Central memory CD4-positive, alpha-beta T cell (primary cell): ENCODE measurements around the gene CBX5.
"Not testable (repeated sequence)": the region's sequence is repeated elsewhere in the genome, so short reads cannot be mapped to it uniquely, and the experiment has no call there.

Experiments used
- DNase-seq: peaks from one replicate; pipeline ENCODE4 v3.0.0; 2022

CBX5 gene

DNA sequence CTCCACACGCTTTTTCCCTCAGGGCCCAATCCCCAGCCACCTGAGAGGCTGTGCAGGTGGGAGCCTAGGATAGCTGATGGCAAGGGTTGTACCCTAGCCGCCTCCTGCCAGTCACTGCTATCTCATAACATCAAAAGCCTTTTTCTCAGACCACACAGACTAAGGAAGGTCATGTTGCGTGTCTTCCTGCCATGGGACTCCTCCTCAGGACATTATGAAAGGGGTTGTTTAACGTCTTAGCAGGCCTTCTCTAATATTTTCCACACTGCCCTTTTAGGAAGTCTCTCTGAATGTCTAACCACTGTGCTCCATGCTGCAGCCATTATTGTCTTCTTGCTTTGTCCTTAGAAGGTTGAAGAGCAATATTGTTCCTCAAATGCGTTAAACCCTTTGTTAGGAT, 83.5 kb downstream of the CBX5 start:
- no peak for DNase-seq

DNA sequence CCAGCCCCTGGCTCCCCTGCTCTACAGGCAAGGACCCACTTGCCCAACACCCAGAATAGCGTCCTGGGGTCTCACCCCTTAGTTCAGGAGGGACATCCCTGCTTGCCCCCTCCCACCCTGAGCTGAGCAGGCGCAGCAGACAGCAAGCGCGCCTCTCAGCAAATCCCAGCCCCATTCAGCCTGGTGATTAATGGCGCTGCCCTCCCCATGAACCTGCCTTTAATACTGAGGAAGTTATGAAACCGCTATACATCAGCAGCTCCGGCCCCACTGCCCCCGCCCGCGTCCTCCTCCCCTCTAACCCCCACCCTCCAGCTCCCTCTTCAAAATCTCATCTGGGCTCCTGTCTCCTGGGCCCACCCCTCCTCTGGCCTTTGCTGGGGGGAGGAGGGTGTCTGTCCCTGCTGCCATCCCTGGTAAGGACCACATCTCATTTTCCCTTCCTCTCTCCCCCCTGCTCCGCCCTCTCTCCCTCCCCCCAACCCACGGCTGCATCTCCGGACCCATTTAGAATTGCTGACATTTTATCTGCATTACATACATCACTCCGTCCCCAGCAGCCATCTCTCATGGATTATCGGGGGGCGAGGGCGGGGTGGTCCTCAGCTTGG, 84.1 kb downstream of the CBX5 start:
- no peak for DNase-seq

DNA sequence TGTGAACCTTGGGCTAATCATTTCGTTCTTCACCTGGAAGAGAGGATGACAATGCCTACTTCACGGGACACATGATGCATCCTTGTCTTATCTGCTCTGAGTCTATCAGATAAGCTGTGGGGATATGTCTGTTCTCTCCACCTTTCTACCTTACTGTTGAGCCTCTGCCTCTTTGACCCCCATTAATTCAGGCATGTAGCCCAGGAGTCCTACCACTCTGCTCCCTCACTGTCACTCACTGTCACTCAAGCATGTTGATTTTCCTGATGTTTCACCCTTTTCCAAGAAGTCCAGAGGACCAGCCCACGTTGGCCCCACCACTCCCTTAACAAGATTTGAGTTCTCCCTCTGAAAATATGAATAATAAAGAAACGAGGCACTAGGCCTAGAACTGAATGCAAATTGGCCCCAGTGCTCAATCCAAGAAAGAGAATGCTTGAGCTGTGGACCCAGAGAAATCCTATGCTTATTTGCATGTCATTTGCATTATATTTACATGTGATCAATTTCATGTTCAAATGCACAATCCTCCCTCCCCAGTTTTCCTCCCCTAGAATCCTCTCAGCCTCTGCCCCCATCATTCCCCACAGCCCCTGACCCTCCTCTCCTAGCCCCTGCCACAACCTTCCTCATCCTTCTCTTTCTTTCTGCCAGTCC, 84.7 kb downstream of the CBX5 start:
- DNase-seq: no peak

DNA sequence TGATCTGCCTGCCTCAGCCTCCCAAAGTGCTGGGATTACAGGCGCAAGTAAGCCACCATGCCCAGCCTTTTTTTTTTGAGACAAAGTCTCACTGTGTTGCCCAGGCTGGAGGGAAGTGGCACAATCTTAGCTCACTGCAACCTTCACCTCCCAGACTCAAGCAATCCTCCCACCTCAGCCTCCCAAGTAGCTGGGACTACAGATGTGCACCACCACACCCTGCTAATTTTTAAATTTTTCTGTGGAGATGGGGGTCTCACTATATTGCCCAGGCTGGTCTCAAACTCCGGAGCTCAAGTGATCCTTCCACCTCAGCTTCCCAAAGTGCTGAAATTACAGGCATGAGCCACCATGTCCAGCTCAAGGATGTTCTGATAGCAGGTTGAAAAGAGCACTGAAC, 85.3 kb downstream of the CBX5 start:
- DNase-seq: not testable (repeated sequence)

- no peak for DNase-seq
Measured at GRCh38 chr12:54193434-54193833, 86.5 kb downstream of the CBX5 start.

GRCh38 chr12:54191550-54192022, 88.3 kb downstream of the CBX5 start:
- DNase-seq: peak; percentile 75

GRCh38 chr12:54191126-54191525, 88.8 kb downstream of the CBX5 start:
- DNase-seq: no peak

DNA sequence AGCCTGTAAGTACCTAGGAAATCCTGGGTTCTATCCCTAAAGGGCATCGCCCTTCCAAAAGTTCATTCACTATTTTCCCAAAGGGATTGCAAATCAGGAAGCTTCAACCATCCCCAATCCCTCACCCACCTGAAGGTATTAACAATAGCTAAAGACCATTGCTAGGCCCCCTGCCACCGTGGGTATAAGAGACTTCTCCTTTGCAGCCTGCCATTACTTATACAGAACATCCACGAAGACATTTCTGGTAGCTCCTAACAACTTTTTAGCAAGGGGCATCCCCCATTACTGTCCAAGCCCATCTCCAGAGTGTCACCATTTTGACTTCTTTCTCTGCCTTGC, 90.8 kb downstream of the CBX5 start:
- DNase-seq: no peak

DNA sequence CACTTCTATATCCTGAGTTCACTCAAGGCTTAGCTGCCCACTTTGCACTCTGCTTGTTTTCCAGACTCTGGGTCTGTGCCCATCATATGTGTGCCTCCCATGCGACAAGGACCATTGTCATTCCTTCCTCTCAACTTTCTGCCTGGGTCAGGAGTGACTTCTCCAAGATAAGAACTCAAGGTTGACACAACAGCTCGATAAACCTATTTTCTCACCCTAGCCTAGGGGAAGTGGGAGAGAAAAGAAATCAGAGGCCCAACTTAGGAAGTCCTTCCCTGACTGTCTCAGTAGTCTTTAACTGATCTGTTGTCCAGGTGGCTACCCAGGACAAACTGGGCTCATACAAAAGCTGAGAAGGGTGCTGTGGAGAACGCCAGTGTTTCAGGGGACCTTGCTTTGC, 92.8 kb downstream of the CBX5 start:
- no peak for DNase-seq

GRCh38 chr12:54185919-54186318, 94.0 kb downstream of the CBX5 start:
- DNase-seq: no peak

- not testable (repeated sequence) for DNase-seq
Measured at GRCh38 chr12:54185297-54185696, 94.6 kb downstream of the CBX5 start.

DNA sequence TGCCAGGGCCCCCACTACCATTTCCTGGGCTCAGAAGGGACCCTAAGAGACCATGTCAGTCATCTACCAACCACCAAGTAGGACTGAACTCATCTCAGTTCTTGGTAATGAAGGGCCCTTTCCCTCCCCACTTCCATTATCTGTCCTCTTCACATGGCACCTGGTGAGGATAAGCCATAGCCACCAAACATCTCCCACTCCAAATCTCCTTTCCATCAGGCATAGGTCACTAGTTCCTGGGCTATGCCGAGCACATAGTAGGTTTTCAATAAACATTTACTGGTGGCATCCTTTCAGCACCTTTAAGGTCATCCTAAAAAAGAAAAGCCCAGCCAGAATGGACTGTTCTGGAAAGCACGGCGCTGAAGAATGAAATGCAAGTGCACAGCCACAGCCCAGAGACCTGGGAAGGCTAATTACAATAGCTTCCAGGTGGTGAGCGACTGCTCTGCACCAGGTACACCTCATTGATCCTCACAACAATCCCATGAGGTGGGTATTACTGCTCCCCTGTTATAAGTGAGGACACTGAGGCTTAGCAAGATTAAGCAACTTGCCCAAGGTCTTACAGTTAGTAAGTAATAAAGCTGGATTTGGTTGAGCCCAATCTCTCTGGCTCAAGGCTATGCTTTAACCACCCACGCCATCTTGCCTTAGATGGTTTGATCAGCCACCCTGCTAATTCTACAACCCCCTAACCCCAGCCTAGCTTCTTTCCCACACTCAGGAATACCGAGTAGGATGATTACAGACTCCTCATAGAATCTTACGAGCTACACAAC, 95.7 kb downstream of the CBX5 start:
- DNase-seq: no peak

GRCh38 chr12:54182981-54183380, 96.9 kb downstream of the CBX5 start:
- DNase-seq: no peak

DNA sequence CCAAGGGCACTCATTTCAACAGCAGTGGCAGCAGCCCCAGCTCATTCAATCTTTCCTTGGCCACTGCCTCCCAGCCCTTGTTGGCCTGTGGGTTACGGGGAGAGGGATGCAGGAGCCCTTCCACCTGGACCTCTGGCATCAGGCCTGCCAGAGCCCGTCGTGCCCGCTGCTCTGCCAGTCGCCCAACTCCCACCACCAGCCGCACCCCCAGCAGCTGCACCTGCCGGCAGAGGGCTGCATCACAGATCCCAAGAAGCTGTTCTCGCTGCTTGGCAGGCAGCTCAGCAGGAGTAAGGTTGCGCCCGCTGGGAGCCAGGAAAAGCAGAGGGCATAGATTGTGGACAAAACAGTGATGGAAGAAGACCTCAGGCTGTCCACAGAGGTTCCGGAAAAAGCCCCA, 97.8 kb downstream of the CBX5 start:
- no peak for DNase-seq
